ENCODE data around the gene DNAAF1.
"Not testable (repeated sequence)": the region's sequence is repeated elsewhere in the genome, so short reads cannot be mapped to it uniquely, and the experiment has no call there.

Gene DNAAF1

DNA sequence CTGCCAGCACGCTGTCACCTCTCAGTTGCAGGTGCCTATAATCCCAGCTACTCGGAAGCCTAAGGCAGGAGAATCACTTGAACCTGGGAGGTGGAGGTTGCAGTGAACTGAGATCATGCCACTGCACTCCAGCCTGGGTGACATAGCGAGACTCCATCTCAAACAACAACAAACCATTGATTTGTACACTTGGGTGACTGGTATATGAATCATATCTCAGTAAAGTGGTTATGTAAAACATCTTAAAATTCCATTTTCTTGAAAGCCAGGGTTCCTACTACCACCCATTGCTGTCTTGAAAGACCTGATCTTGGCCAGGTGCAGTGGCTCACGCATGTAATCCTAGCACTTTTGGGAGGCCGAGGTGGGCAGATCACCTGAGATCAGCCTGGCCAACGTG lies 60.0 kb downstream of the DNAAF1 start:
- in situ Hi-C loops (cut with HindIII; ENCODE audit: low sequenced_read_pairs): not testable (repeated sequence)

DNA sequence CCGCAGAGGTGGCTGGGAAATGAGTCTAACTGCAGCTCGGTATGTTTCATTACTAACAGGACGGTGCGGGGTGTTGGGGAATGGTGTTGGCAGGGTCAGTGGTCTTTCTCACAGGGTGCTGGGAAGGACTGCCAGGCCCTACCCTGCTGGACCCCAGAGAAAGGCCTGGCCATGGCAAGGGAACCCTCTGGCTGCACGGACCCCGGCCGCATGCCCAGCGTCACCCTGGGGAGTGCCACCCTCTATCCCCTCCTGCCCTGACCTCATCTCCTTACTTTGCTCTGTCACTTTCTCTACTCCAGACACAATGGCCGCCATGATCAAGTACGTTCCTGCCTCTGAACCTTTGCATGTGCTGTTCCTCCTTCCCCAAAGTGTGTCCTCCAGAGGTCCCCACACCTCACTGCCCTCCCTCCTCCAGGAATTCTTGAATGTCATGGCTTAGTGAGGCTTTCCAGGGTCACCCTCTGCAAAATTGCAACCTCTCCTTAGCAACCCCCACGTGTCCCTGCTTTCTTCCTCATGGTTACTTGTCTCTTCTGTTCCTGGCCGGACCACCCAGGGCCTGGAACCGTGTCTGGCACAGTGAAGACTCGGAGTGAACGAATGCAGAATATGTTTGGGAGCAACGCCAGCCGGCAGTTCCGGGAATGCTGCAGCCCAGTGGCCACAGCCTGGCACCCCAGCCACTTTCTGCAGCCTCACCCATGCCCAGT lies 61.0 kb downstream of the DNAAF1 start:
- in situ Hi-C loops (cut with HindIII; ENCODE audit: low sequenced_read_pairs): no loop called here

DNA sequence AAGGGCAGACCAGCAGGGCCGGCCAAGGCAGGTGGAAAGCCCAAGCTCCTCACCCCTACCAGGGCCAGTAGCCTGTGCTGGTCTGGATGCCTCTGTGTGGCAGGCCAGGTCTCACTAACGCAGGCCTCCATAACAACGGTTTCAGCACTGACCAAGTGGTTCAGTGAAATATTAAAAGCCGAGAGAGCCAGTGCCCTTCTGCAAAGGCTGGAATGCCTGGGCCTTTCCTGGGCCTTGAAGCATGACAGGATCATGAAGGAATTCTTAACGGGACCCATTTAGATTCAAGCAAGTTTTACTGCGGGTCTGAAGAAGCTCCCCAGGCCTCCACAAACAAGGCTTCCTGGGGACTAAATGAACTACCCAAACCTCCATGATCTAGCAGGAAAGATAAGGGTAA lies 62.1 kb downstream of the DNAAF1 start:
- in situ Hi-C loops (cut with HindIII; ENCODE audit: low sequenced_read_pairs): no loop called here

DNA sequence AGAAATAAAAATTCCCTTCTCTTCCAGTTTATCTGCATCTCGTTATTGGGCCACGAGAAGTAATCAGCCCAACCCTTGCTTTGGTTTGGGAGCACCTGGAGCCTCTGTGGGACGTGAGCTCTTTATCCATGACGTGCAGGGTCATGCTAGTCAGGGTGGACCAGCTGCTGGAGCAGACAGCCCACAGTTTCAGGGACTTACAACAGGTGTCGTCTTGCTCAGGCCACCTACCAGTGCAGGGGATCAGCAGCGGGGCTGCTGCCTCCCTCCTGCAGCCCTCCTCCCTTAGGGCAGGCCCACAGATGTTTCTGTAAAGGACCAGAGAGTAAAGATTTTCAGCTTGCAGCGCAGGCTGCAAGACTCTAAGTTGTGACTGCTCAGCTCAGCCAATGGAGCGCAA lies 62.8 kb downstream of the DNAAF1 start:
- in situ Hi-C loops (cut with HindIII; ENCODE audit: low sequenced_read_pairs): no loop called here

DNA sequence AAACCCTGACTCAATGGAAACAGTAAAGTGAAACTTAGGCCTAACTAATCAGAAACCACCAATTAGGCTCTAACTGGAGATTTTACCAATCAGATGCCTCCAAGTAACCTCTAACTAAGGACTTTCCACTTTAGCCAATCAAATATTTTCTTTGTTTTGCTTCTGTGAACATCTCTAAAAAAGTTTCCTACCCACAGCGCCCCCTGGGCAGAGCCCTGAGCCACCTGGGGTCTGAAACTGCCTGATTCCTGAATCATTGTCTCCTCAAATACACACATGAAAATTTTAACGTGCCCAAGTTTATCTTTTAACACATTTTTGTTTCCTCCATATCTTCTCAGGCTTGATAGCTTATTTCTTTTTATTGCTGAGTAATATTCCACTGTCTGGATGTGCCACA lies 64.9 kb downstream of the DNAAF1 start:
- in situ Hi-C loops (cut with HindIII; ENCODE audit: low sequenced_read_pairs): no loop called here

DNA sequence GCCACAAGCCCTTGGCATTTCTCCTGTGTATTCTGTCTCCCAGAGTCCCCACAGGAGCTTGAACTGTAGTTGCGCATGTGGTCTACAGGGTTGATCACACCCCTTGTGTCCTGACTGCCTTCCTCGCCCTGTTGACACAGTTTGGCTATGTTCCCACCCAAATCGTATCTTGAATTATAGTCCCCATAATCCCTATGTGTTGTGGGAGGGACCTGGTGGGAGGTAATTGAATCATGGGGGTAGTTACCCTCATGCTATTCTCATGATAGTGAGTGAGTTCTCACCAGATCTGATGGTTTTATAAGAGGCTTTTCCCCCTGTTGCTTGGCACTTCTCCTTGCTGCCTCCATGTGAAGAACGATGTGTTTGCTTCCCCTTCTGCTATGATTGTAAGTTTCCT lies 67.0 kb downstream of the DNAAF1 start:
- in situ Hi-C loops (cut with HindIII; ENCODE audit: low sequenced_read_pairs): no loop called here

DNA sequence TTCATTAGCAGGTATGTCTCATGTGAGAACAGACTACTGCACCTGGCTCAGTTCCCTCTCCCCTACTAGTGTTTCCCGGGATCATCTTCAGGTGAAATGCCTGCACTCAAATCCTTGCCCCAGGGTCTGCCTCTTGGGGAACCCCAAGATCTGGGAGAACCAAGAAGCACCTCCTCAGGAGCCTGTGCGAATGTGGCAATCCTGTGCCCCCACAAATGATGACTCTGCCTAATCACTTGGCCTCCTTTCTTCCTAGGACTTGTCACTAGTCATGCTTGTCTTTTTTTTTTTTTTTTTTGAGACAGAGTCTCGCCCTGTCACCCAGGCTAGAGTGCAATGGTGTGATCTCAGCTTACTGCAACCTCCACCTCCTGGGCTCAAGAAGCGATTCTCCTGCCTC lies 67.5 kb downstream of the DNAAF1 start:
- in situ Hi-C loops (cut with HindIII; ENCODE audit: low sequenced_read_pairs): no loop called here

DNA sequence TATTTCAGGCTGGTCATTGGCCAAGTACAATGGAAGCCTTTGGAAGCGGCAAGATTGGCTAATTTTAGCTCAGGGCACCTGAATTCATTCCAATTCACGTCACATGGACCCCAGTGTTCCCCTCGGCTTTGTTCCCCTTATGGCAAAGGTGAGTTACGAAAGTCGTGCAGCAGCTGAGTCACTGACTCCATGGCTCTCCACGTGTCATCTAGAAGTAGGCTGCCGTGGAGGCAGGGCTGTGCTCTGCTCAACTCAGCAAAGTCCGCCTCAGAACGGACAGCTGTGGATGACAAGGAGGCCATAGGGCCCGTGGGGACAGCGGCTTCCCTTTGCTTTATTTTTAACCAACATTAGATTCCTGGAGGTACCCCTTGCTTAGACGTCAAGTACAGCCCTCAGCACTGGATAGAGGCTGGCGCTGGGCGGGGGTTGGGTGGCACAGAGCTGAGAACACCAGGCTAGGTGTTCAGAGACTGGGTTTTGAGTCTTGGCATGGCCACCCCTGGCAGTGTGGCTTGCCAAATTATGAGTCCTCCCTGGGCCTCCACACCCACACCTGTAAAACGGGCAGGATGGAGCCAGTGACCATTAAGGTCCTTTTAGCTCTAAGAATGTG lies 69.5 kb downstream of the DNAAF1 start:
- in situ Hi-C loops (cut with HindIII; ENCODE audit: low sequenced_read_pairs): no loop called here

DNA sequence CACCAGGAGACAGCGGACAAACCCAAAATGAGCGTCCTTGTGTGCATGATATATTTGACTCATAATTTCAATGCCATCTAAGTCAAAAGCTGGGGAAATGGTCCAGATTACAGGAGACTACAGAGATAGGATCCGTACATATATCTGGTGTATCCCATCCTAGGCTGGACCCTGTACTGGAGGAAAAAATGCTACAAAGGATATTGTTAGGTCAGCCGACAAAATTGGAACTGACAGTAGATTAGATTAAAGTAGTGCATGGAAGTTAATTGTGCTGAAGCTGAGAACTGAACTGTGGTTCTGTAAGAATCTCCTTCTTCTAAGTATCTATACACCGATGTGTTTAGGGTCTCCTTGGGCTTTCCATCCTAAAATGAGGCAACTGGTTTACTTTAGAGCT lies 70.4 kb downstream of the DNAAF1 start:
- in situ Hi-C loops (cut with HindIII; ENCODE audit: low sequenced_read_pairs): no loop called here

DNA sequence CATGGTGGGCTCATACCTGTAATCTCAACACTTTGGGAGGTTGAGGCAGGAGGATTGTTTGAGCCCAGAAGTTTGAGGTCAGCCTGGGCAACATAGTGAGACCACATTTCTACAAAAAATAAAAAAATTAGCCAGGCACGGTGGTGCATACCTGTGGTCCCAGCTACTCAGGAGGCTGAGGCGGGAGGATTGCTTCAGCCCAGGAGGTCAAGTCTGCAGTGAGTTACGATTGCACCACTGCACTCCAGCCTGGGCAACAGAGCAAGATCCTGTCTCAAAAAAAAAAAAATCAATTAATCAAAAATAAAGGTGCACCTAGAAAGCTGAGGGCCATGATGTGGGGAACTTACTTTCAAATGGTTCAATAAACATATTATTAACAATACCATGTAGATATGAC lies 71.0 kb downstream of the DNAAF1 start:
- in situ Hi-C loops (cut with HindIII; ENCODE audit: low sequenced_read_pairs): not testable (repeated sequence)

DNA sequence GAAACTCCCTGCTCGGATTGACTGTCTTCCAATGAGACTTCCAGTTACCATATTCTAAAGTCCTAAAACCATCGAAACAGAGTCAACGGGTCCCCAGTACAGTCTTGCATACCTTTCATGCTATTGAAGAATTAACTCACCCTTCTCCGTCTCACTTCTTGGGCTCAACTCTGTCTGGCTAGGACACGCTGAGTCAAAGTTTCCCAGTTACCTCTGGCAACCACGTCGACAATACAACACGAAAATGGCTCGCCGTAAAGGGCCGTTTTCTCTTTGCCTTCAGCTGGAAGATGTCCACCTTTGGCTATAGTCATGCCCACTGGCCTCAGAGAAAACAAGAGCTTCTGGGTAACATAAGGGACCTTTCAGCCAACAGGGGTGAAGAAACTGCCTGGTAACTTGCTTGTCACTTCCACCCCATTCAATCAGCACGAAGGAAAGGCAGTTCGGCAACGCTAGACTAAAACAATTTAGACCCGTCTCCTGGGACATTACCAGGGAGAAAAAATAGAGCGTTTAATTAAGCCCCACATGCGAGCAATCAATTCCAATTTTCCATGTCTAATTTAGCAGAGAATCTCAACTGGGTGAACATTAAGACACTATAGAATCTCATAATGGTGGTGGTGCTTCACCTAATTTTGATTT lies 73.2 kb downstream of the DNAAF1 start:
- in situ Hi-C loops (cut with HindIII; ENCODE audit: low sequenced_read_pairs): no loop called here

DNA sequence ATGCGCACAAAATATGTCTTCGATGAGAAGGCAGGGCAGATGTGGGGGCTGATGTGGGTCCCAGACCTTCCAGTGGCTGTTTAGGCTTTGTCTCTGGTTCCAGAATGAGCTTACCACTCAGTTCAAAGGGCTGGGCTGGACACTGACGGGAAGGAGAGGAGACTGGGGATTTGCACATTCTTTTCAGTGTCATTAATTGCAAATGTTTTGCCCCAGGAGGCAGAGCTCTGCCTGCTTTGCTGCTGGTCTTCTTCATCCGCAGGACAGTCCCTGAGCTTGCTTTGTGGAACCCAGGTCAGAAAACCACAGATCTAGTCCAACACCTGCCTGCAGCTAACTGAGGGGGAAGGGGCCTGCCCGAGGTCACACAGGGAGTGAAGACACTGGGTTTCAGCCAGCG lies 73.8 kb downstream of the DNAAF1 start:
- in situ Hi-C loops (cut with HindIII; ENCODE audit: low sequenced_read_pairs): no loop called here

DNA sequence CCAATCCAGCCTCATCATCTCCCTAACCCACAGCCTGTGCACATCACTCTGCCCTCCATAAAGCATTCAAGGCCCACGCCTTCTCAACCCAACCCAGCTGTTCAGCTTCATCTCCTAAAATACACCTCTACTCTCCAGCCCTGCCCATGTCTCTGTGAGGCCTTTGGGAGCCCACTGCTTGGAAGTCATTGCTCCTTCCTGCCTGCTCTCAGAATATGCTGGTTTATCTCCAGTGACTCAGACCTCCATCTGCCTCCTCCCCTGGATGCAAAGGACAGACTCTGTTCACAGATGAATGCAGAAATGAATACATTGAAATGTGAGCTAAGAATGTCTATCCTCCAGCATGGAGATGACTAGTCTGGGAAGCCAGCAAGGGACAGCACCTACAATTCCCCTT lies 75.7 kb downstream of the DNAAF1 start:
- in situ Hi-C loops (cut with HindIII; ENCODE audit: low sequenced_read_pairs): no loop called here

DNA sequence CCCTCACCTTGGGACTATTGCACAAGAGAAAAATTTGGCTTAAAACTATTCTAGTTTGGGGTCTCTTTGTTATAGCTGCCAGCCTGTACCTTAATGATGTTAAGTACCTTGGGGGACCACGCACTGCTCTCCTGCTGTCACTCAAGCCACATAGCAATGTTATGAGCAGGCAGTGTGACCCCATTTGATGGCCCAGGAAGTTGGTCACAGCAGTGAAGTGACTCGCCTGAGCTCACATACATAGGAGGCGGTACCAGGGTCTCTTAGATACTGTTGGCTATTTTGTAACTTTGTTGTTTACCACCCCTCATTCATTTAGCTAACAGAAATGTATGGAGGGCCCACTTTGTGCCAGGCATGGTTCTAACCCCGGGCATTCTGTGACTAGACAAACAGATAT lies 78.3 kb downstream of the DNAAF1 start:
- in situ Hi-C loops (cut with HindIII; ENCODE audit: low sequenced_read_pairs): no loop called here

DNA sequence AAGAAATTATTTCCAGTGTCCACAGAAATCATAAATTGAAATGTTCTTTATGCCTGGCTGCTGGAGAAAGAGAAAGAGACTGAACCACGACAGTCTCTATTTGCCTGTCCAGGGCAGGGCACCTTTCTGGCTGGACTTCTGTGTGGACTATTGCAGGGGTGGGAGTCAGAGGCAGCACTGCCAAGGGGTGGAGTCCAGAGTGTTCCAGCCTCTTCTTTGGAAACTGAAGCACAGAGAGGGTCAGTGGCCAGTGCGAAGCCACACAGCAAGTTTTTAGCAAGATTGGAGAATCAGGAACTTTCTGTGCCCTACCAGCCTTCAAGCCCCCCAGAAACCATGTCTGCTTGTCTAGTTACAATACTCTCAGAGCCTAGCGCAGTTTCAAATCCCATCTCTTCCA lies 79.4 kb downstream of the DNAAF1 start:
- in situ Hi-C loops (cut with HindIII; ENCODE audit: low sequenced_read_pairs): no loop called here

DNA sequence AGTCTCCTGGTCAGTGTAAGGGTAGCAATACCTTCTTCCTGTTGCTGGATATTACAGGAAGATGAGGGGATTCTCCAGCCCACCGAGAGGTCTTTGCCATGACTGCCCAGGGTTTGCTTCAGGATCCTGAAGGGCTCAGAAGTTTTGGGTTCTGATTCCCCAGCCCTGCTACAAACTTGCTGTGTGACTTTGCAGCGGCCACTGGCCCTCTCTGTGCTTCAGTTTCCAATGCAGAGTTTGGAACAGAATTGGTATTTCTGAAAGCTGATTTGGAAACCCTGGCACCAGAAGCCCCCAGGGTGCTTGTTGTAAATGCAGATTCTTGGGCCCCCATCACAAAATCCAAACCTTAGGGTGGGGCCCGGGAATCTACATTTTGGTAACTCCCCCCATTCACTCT lies 80.0 kb downstream of the DNAAF1 start:
- in situ Hi-C loops (cut with HindIII; ENCODE audit: low sequenced_read_pairs): no loop called here

DNA sequence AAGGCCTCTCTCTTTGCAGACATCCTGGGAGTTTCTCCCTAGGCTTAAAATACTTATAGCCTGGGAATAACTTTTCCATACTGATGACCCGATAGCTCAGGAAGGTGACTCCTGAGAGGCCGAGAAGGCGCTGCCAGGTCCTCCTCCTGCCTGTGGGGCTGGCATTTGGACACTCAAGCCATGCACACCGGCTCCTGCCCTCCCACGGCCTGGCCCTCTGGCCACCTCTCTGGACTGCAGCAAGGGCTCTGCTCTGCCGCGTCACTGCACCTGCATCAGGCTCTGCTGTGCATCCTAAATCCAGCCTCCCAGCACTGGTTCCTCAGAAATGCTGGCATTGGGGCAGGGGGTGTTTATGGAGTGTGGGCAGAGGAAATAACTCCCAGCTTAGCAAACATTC lies 80.5 kb downstream of the DNAAF1 start:
- in situ Hi-C loops (cut with HindIII; ENCODE audit: low sequenced_read_pairs): no loop called here

DNA sequence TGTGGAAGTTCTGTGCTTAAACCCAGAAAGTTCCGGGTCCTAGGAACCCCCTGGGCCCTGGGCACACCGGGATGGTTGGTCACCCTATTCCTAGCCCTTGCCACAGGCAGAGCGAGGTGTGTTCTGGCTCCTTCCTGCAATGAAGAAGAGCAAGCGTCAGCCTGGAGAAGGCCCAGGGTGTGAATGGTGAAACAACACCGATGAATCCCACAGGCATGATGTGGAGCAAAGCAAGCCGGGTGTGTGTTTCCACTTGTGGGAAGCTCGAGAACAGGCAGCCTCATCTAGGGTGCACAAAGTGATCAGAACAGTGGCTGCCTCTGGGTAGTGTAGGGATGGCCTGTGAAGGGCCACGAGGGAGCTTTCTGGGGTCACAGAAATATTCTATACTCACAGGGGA lies 80.9 kb downstream of the DNAAF1 start:
- in situ Hi-C loops (cut with HindIII; ENCODE audit: low sequenced_read_pairs): no loop called here
